ENCODE results near the gene LRRN3. TPM values are rescaled to one million over a fixed set of nuclear protein-coding genes. Genes with fewer than 3 reads are reported as not detected.

Gene LRRN3
- total and polyA plus RNA-seq, 2 donors (not counting 1 experiment from before 2014, with no cell fraction given) = 1.8 to 3.9 TPM

DNA sequence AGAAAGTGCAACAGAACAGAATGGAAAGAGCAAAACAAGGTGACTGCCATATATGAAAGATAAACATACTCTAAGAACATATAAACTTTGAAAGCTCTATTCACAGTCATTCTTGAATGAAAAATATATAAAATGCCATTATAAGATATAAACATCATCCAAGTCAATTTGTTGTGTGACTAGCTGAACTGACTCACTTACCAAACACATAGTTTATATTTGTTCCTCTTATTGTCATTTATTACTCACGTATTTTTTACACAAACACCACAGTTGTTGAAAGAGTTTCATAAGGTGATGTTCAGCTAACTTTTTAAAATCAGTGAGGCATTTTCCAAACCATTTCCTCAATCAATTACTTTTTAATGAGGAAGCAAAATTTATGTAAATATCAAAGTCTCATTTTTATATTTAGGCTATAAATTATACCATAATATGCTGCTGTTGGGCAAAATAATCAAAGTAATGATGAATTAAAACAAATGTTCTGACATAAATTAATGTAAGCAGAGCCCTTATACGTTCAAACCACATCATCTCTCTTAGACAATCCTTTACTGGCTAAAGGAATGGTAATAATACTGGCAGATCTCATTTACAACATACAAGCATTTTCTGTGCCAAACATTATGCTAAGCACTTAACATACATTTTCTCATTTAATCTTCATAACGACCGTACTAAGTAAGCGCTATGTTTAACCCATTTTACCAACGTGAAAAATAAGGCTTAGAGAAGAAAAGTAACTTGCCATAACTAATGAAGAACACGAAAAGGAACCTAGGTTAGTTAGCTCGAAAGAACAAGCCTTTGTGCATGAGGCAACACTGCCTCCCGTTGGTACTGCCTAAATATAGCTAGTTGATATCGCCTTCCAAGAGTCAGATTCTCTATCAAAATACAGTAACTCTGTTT is 7.3 kb downstream of the LRRN3 start:
- Histone ChIP-seq H3K4me2 (ENCODE audit: extremely low read depth, insufficient read depth, low read length) (peak overlapping the region; percentile 15), H3K27me3 (ENCODE audit: control insufficient read depth, insufficient read depth, low read length) (no peaks in the 10 kb centered on the region), H3K4me3 (replicated peaks in 1 of 4; ENCODE audit: control extremely low read depth in 1 of 4, insufficient read depth in 1 of 4, low read depth in 3 of 4, low read length in 4 of 4) (no peak overlapping the region), H3K9ac (ENCODE audit: insufficient read depth, low read length) (no peak overlapping the region), H3K36me3 (ENCODE audit: control insufficient read depth, insufficient read depth, low read length) (no peaks in the 10 kb centered on the region), H3K79me2 (ENCODE audit: control insufficient read depth, insufficient read depth, low read length) (no peaks in the 10 kb centered on the region), H3K4me1 (ENCODE audit: control insufficient read depth, extremely low read depth, insufficient read depth, low read length) (peaks cover 2% of the 10 kb centered on the region), H4K20me1 (ENCODE audit: control insufficient read depth, extremely low read depth, insufficient read depth, low read length) (no peaks in the 10 kb centered on the region), H3K27ac (ENCODE audit: insufficient read depth, low read length) (no peak overlapping the region), H3K9me3 (ENCODE audit: control insufficient read depth, insufficient read depth, low read depth, low read length) (no peaks in the 10 kb centered on the region), H2AFZ (ENCODE audit: low read length) (no peak overlapping the region)
- no peak for TF ChIP-seq EZH2 (IDR thresholded peaks at IDR 0.05; ENCODE audit: low read length, missing control alignments)
- TF ChIP-seq, protein P1, sequence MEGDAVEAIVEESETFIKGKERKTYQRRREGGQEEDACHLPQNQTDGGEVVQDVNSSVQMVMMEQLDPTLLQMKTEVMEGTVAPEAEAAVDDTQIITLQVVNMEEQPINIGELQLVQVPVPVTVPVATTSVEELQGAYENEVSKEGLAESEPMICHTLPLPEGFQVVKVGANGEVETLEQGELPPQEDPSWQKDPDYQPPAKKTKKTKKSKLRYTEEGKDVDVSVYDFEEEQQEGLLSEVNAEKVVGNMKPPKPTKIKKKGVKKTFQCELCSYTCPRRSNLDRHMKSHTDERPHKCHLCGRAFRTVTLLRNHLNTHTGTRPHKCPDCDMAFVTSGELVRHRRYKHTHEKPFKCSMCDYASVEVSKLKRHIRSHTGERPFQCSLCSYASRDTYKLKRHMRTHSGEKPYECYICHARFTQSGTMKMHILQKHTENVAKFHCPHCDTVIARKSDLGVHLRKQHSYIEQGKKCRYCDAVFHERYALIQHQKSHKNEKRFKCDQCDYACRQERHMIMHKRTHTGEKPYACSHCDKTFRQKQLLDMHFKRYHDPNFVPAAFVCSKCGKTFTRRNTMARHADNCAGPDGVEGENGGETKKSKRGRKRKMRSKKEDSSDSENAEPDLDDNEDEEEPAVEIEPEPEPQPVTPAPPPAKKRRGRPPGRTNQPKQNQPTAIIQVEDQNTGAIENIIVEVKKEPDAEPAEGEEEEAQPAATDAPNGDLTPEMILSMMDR (conservative IDR thresholded peaks at IDR 0.05 in 1 of 2, IDR thresholded peaks at IDR 0.05 in 1 of 2; ENCODE audit: low read depth in 1 of 2, low read length in 2 of 2) = peak; percentile 65 to 88
- peak; percentile 42 to 71 for DNase-seq (ENCODE audit: low read depth in 2 of 2)

DNA sequence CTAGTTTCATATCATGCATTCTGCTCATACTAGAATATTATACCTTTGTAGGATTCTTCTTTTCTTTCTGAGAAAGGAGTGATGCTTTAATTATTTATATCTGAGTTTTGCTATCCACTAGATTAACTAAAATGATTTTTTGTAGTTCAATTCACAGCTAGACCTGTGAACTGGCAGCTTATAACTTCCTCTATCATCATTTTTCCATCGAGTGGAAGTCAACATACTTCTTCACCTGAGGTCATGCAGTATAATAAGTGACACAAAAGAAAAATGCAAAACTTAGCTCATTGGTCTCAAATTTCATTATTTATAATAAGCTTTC is 8.0 kb downstream of the LRRN3 start:
- TF ChIP-seq, protein P1 (conservative IDR thresholded peaks at IDR 0.05 in 1 of 2, IDR thresholded peaks at IDR 0.05 in 1 of 2; ENCODE audit: low read depth in 1 of 2, low read length in 2 of 2) = no peak
- TF ChIP-seq EZH2 (IDR thresholded peaks at IDR 0.05; ENCODE audit: low read length, missing control alignments) = no peak
- Histone ChIP-seq H3K27ac (ENCODE audit: insufficient read depth, low read length) (no peak overlapping the region), H3K4me3 (replicated peaks in 1 of 4; ENCODE audit: control extremely low read depth in 1 of 4, insufficient read depth in 1 of 4, low read depth in 3 of 4, low read length in 4 of 4) (no peak overlapping the region), H3K9ac (ENCODE audit: insufficient read depth, low read length) (no peak overlapping the region), H3K9me3 (ENCODE audit: control insufficient read depth, insufficient read depth, low read depth, low read length) (no peaks in the 10 kb centered on the region), H3K27me3 (ENCODE audit: control insufficient read depth, insufficient read depth, low read length) (no peaks in the 10 kb centered on the region), H2AFZ (ENCODE audit: low read length) (no peak overlapping the region), H3K79me2 (ENCODE audit: control insufficient read depth, insufficient read depth, low read length) (no peaks in the 10 kb centered on the region), H3K4me1 (ENCODE audit: control insufficient read depth, extremely low read depth, insufficient read depth, low read length) (peaks cover 2% of the 10 kb centered on the region), H4K20me1 (ENCODE audit: control insufficient read depth, extremely low read depth, insufficient read depth, low read length) (no peaks in the 10 kb centered on the region), H3K4me2 (ENCODE audit: extremely low read depth, insufficient read depth, low read length) (no peak overlapping the region), H3K36me3 (ENCODE audit: control insufficient read depth, insufficient read depth, low read length) (no peaks in the 10 kb centered on the region)
- no peak for DNase-seq (ENCODE audit: low read depth in 2 of 2)

DNA sequence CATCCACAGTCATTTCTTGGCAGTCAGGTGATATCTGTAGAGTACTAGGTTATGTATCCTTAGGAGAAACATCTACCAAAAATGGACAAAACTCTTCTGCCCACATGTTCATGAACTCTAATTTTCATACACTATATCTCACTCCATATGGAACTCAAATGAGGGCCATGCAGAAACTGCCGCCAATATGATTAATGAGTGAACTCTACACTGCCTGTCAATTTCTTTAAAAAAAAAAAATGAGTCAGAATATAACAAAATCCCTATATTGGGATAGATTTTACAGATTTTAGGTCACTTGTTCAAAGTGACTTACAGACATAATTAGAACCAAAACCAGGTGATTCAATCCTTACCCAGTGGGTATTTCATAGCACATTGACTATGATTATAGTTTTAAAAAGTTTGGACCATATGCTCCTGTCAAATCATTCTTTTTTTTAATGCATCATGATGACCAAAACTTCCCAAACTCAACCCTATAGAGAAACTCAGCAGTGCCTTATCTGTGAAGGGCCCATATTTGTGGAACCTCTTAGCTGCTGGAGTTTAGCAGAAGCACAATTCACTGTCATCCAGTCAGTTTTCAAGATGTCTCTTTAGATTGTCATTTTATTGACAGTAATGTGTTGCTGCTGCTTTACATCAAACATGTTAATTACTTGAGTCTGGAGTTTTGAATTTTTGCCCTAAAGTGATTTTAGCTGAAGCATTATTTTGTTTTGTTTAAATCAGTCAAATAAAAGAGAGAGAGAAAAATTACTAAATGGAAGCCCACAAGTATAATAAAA is 11.1 kb downstream of the LRRN3 start:
- TF ChIP-seq EZH2 (IDR thresholded peaks at IDR 0.05; ENCODE audit: low read length, missing control alignments) = no peak
- TF ChIP-seq, protein P1 (conservative IDR thresholded peaks at IDR 0.05 in 1 of 2, IDR thresholded peaks at IDR 0.05 in 1 of 2; ENCODE audit: low read depth in 1 of 2, low read length in 2 of 2) = no peak
- peaks cover 2% of the 10 kb centered on the region for H3K4me1 ChIP-seq (ENCODE audit: control insufficient read depth, extremely low read depth, insufficient read depth, low read length)
- no peak overlapping the region for H3K4me2 ChIP-seq (ENCODE audit: extremely low read depth, insufficient read depth, low read length)
- no peaks in the 10 kb centered on the region for H3K36me3 ChIP-seq (ENCODE audit: control insufficient read depth, insufficient read depth, low read length)
- H4K20me1 ChIP-seq (ENCODE audit: control insufficient read depth, extremely low read depth, insufficient read depth, low read length) = no peaks in the 10 kb centered on the region
- no peak overlapping the region for H2AFZ ChIP-seq (ENCODE audit: low read length)
- no peak for DNase-seq (ENCODE audit: low read depth in 2 of 2)
- H3K79me2 ChIP-seq (ENCODE audit: control insufficient read depth, insufficient read depth, low read length) = no peaks in the 10 kb centered on the region
- H3K9me3 ChIP-seq (ENCODE audit: control insufficient read depth, insufficient read depth, low read depth, low read length) = no peaks in the 10 kb centered on the region
- H3K27me3 ChIP-seq (ENCODE audit: control insufficient read depth, insufficient read depth, low read length) = no peaks in the 10 kb centered on the region
- no peak overlapping the region for H3K4me3 ChIP-seq (replicated peaks in 1 of 4; ENCODE audit: control extremely low read depth in 1 of 4, insufficient read depth in 1 of 4, low read depth in 3 of 4, low read length in 4 of 4)
- no peak overlapping the region for H3K9ac ChIP-seq (ENCODE audit: insufficient read depth, low read length)
- no peak overlapping the region for H3K27ac ChIP-seq (ENCODE audit: insufficient read depth, low read length)

Data from fibroblast of lung (primary cell).